HUES48 (cell line): Measurements from ENCODE around the gene SIN3B.

Experiments used
- H3K27ac ChIP-seq: one replicate; pipeline ENCODE4 v1.7.0; 2013; ENCODE audit warnings: low read depth, low read length, inconsistent platforms
- H3K27me3 ChIP-seq: 2 replicates; pipeline ENCODE4 v1.6.1; 2013; ENCODE audit warnings: mild to moderate bottlenecking, low read length; ENCODE audit not compliant: control insufficient read depth, insufficient read depth
- H3K36me3 ChIP-seq: 2 replicates; pipeline ENCODE4 v1.6.1; 2013; ENCODE audit warnings: low read length; ENCODE audit not compliant: control insufficient read depth, insufficient read depth
- H3K4me1 ChIP-seq: 2 replicates; pipeline ENCODE4 v1.6.1; 2013; ENCODE audit warnings: mild to moderate bottlenecking, low read length; ENCODE audit not compliant: control insufficient read depth, insufficient read depth
- H3K4me3 ChIP-seq: 2 replicates; pipeline ENCODE4 v1.5.1; 2013; ENCODE audit warnings: mild to moderate bottlenecking, low read depth, low read length
- H3K9ac ChIP-seq: 2 replicates; pipeline ENCODE4 v1.6.1; 2013; ENCODE audit warnings: mild to moderate bottlenecking, low read depth, low read length, moderate library complexity
- H3K9me3 ChIP-seq: 2 replicates; pipeline ENCODE4 v1.6.1; 2013; ENCODE audit warnings: low read length; ENCODE audit not compliant: control insufficient read depth, insufficient read depth

SIN3B gene

DNA sequence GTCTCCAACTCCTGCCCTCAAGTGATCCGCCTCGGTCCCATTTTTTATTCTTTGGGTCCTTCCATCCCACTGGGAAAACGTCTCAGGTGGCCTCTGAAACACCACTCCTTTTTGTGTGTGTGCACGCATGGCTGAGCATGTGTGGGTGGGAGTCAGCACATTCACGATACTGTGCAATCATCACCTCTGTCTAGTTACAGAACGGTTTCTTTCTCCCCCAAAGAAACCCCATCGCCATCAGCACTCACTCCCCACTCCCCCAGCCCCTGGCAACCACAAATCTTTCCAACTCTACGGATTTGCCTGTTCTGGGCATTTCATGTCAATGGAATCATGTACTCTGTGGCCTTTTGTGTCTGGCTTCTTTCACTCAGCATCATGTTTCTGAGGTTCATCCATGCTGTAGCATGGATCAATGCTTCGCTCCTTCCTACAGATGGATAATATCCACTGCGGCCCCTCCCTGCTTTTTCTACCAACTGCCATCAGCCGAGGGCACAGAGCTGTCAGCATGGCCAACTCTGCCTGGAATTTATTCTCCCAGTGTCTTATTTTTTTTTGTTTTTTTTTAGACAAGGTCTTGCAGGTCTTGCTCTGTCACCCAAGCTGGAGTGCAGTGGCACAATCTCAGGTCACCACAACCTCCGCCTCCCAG, 69.3 kb downstream of the SIN3B start:
- Histone ChIP-seq H3K27ac (no peak overlapping the region), H3K4me3 (no peak overlapping the region), H3K36me3 (no peaks in the 10 kb centered on the region), H3K4me1 (no peaks in the 10 kb centered on the region), H3K27me3 (peaks cover 19% of the 10 kb centered on the region), H3K9me3 (no peaks in the 10 kb centered on the region), H3K9ac (no peak overlapping the region)

DNA sequence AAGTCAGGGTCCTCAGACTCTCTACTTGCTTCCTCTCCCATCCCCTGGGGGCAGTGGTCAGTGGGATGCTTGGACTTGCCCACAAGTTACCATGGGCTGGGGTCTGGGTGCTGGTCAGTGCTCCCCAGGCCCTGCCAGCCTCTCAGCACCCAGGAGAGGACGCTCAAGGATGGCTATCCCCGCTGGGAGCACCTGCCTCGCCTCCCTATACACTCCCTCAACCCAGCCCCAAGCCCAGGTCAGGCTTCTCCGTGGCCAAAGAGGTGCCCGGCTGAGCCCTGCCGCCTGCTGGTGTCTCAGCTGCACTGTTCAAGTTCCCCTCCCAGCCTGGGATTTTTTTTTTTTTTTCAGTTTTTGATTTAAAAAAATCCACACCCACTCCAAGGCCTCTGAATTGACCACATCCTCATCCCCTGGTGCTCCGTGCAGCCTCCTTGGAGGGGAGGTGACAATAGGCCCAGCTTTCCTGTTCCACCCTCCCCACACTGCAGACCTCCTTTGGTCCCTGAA, 70.4 kb downstream of the SIN3B start:
- no peak overlapping the region for H3K27ac ChIP-seq
- H3K4me3 ChIP-seq: no peak overlapping the region
- H3K9me3 ChIP-seq: no peaks in the 10 kb centered on the region
- H3K9ac ChIP-seq: no peak overlapping the region
- peaks cover 19% of the 10 kb centered on the region for H3K27me3 ChIP-seq
- H3K4me1 ChIP-seq: no peaks in the 10 kb centered on the region
- H3K36me3 ChIP-seq: no peaks in the 10 kb centered on the region

GRCh38 chr19:16901491-16902175, 72.4 kb downstream of the SIN3B start:
- Histone ChIP-seq H3K9me3 (no peaks in the 10 kb centered on the region), H3K36me3 (no peaks in the 10 kb centered on the region), H3K4me3 (no peak overlapping the region), H3K4me1 (no peaks in the 10 kb centered on the region), H3K27ac (no peak overlapping the region), H3K27me3 (peaks cover 19% of the 10 kb centered on the region), H3K9ac (no peak overlapping the region)

GRCh38 chr19:16902545-16902944, 73.3 kb downstream of the SIN3B start:
- no peak overlapping the region for H3K27ac ChIP-seq
- no peaks in the 10 kb centered on the region for H3K36me3 ChIP-seq
- no peaks in the 10 kb centered on the region for H3K4me1 ChIP-seq
- no peak overlapping the region for H3K4me3 ChIP-seq
- H3K9ac ChIP-seq: no peak overlapping the region
- H3K9me3 ChIP-seq: no peaks in the 10 kb centered on the region
- peaks cover 19% of the 10 kb centered on the region for H3K27me3 ChIP-seq

- no peaks in the 10 kb centered on the region for H3K36me3 ChIP-seq
- no peak overlapping the region for H3K9ac ChIP-seq
- H3K27ac ChIP-seq: no peak overlapping the region
- H3K9me3 ChIP-seq: no peaks in the 10 kb centered on the region
- no peaks in the 10 kb centered on the region for H3K4me1 ChIP-seq
- H3K4me3 ChIP-seq: no peak overlapping the region
- peaks cover 11% of the 10 kb centered on the region for H3K27me3 ChIP-seq
Measured at GRCh38 chr19:16903347-16903746, 74.1 kb downstream of the SIN3B start.

DNA sequence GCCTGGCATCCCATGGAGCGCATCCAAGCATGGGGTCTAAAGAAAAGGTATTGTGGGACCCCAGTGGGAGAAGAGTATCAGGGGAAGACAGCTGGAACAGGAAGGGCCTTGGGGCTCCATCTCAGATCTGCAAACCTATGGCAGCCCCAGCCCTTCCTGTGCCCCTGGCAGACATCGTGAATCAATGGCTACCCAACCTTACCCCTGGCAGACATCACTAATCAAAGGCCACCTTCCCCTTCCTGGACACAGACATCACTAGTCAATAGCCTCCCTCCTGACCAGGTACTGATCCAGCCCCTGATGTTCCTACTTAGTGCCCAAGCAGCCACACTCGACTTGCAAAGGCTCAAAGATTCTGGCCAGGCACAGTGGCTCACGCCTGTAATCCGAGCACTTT, 75.4 kb downstream of the SIN3B start:
- Histone ChIP-seq H3K4me3 (no peak overlapping the region), H3K4me1 (no peaks in the 10 kb centered on the region)

DNA sequence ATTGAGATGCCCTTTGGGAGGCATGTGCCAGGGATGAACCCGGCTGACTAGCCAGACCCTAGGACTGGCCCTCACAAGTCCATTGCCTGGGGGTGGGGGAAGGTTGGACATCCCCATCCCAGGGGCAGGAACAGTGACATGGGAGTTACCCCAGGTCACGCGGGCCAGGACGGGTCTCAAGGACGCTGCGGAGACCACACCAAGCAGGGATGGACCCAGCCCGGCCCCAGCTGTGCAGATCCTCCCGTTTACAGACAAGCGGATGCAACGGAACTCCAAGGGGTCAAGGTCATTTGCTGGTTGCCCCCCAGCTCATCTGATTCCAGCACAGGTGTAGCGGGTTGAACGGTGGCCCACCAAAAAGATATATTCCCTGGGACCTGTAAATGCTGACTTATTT, 79.6 kb downstream of the SIN3B start:
- no peaks in the 10 kb centered on the region for H3K4me1 ChIP-seq
- no peak overlapping the region for H3K27ac ChIP-seq
- no peak overlapping the region for H3K4me3 ChIP-seq
- H3K27me3 ChIP-seq: no peaks in the 10 kb centered on the region
- H3K9ac ChIP-seq: no peak overlapping the region
- H3K9me3 ChIP-seq: peaks cover 10% of the 10 kb centered on the region; the same call in 1 of the 2 replicates
- H3K36me3 ChIP-seq: no peaks in the 10 kb centered on the region

More for the DNA sequence above, 75.4 kb downstream of the SIN3B start:
- no peaks in the 10 kb centered on the region for H3K36me3 ChIP-seq
- peaks cover under 1% of the 10 kb centered on the region; the same call in 1 of the 2 replicates for H3K27me3 ChIP-seq
- H3K27ac ChIP-seq: no peak overlapping the region
- no peaks in the 10 kb centered on the region for H3K9me3 ChIP-seq
- H3K9ac ChIP-seq: no peak overlapping the region

DNA sequence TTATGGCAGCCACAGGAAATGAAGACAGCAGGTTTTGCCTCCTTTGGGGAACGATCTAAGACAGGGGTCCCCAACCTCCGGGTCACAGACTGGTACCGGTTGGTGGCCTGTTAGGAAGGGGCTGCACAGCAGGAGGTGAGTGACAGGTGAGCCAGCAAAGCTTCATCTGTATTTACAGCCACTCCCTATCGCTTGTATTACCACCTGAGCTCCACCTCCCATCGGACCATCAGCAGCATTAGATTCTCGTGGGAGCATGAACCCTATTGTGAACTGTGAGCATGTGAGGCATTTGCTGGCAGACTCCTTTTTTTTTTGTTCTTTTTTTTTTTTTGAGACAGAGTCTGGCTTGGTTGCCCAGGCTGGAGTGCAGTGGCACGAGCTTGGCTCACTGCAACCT, 81.8 kb downstream of the SIN3B start:
- H3K9me3 ChIP-seq: peaks cover 10% of the 10 kb centered on the region; the same call in 1 of the 2 replicates
- H3K4me1 ChIP-seq: no peaks in the 10 kb centered on the region
- no peaks in the 10 kb centered on the region for H3K27me3 ChIP-seq
- H3K27ac ChIP-seq: no peak overlapping the region
- no peak overlapping the region for H3K4me3 ChIP-seq
- H3K9ac ChIP-seq: no peak overlapping the region
- no peaks in the 10 kb centered on the region for H3K36me3 ChIP-seq

GRCh38 chr19:16912780-16913179, 83.6 kb downstream of the SIN3B start:
- Histone ChIP-seq H3K27ac (no peak overlapping the region), H3K9ac (no peak overlapping the region), H3K27me3 (no peaks in the 10 kb centered on the region), H3K36me3 (no peaks in the 10 kb centered on the region), H3K9me3 (peaks cover 10% of the 10 kb centered on the region; the same call in 1 of the 2 replicates), H3K4me3 (no peak overlapping the region), H3K4me1 (no peaks in the 10 kb centered on the region)

- no peaks in the 10 kb centered on the region for H3K27me3 ChIP-seq
Measured at GRCh38 chr19:16914421-16914820, 85.2 kb downstream of the SIN3B start.

GRCh38 chr19:16915135-16915534, 85.9 kb downstream of the SIN3B start:
- Histone ChIP-seq H3K4me3 (no peak overlapping the region), H3K27ac (no peak overlapping the region), H3K9ac (no peak overlapping the region), H3K27me3 (no peaks in the 10 kb centered on the region), H3K36me3 (no peaks in the 10 kb centered on the region), H3K4me1 (no peaks in the 10 kb centered on the region), H3K9me3 (peaks cover 10% of the 10 kb centered on the region; the same call in 1 of the 2 replicates)

More at GRCh38 chr19:16914421-16914820, 85.2 kb downstream of the SIN3B start:
- Histone ChIP-seq H3K27ac (no peak overlapping the region), H3K9me3 (peaks cover 10% of the 10 kb centered on the region; the same call in 1 of the 2 replicates), H3K9ac (no peak overlapping the region), H3K4me3 (no peak overlapping the region), H3K36me3 (no peaks in the 10 kb centered on the region), H3K4me1 (no peaks in the 10 kb centered on the region)
